H1 (cell line): Measurements from ENCODE around the gene EBF3. TPM values are rescaled to one million over a fixed set of nuclear protein-coding genes. Genes with fewer than 3 reads are reported as not detected.

Source experiments
- CTCF ChIA-PET: fragments of 300-600 bp; sonication (Branson Sonifier 250); formaldehyde crosslinking; loops from one replicate; lab custom pipeline; 2021; ENCODE audit not compliant: partially characterized antibody; lab: Charles Lee
- POLR2A ChIA-PET: fragments of 300-600 bp; sonication (Branson Sonifier 250); formaldehyde crosslinking; loops from one replicate; lab custom pipeline; 2021; ENCODE audit warnings: inconsistent platforms; ENCODE audit not compliant: partially characterized antibody; lab: Charles Lee
- DNase-seq, 2 experiments: peaks; one replicate each; pipeline versions ENCODE4 v3.0.0 to v3.0.0-alpha.2; 2010 to 2022; ENCODE audit warnings: low spot score in 2 of 2, low read depth in 1 of 2, mixed read lengths in 1 of 2
- FAIRE-seq: peaks from 2 replicates; lab custom pipeline; 2011; peaks lifted over from hg19 to GRCh38; lab: Jason Lieb, UNC
- H2AFZ ChIP-seq: 2 replicates; pipeline ENCODE4 v1.8.1; 2012; ENCODE audit warnings: low read length, inconsistent platforms
- H2AK5ac ChIP-seq: 2 replicates; pipeline ENCODE4 v1.6.1; 2013; ENCODE audit warnings: low read depth, low read length
- H2BK120ac ChIP-seq: replicated peaks from 2 replicates; pipeline ENCODE3; 2013; ENCODE audit warnings: low read depth, low read length, inconsistent platforms
- H2BK12ac ChIP-seq: 2 replicates; pipeline ENCODE4 v1.6.1; 2013; ENCODE audit warnings: low read depth, low read length
- H2BK15ac ChIP-seq: 2 replicates; pipeline ENCODE4 v1.6.1; 2013; ENCODE audit warnings: low read length
- H2BK20ac ChIP-seq: 2 replicates; pipeline ENCODE4 v1.6.1; 2013; ENCODE audit warnings: low read length
- H2BK5ac ChIP-seq: 2 replicates; pipeline ENCODE4 v1.6.1; 2013; ENCODE audit warnings: low read depth, low read length
- H3K14ac ChIP-seq: 2 replicates; pipeline ENCODE4 v1.6.1; 2013; ENCODE audit warnings: inconsistent platforms; ENCODE audit not compliant: insufficient read length
- H3K18ac ChIP-seq: 2 replicates; pipeline ENCODE4 v1.6.1; 2013; ENCODE audit warnings: low read length; ENCODE audit errors: extremely low read depth
- H3K23ac ChIP-seq: 2 replicates; pipeline ENCODE4 v1.6.1; 2013; ENCODE audit warnings: inconsistent platforms; ENCODE audit not compliant: insufficient read length
- H3K23me2 ChIP-seq: 2 replicates; pipeline ENCODE4 v1.6.1; 2013; ENCODE audit warnings: low read depth, low read length
- H3K27ac ChIP-seq: 2 replicates; pipeline ENCODE4 v1.6.1; 2011; ENCODE audit warnings: low read depth, low read length, inconsistent platforms
- H3K27me3 ChIP-seq, 4 experiments: replicated peaks in 1 of 4; 1 replicate in 1 of 4; 2 replicates in 3 of 4; pipeline versions ENCODE4 v1.6.1 to v1.8.1; 2011 to 2013; ENCODE audit warnings: low read length in 3 of 4, mild to moderate bottlenecking in 3 of 4, inconsistent platforms in 2 of 4, mixed read lengths in 2 of 4, moderate library complexity in 1 of 4; ENCODE audit not compliant: control insufficient read depth in 3 of 4, insufficient read depth in 3 of 4; ENCODE audit errors: extremely low read depth in 1 of 4
- H3K36me3 ChIP-seq, 4 experiments: 2 replicates each; pipeline versions ENCODE4 v1.6.1 to v1.8.1; 2011 to 2013; ENCODE audit warnings: mild to moderate bottlenecking in 4 of 4, low read length in 3 of 4, moderate library complexity in 2 of 4, control low read depth in 1 of 4, inconsistent platforms in 1 of 4; ENCODE audit not compliant: insufficient read depth in 4 of 4, control insufficient read depth in 2 of 4
- H3K4ac ChIP-seq: replicated peaks from 2 replicates; pipeline ENCODE3; 2013; ENCODE audit warnings: low read length, low read depth, mixed read lengths, inconsistent platforms; ENCODE audit not compliant: insufficient read length
- H3K4me1 ChIP-seq, 4 experiments: replicated peaks in 1 of 4; 1 replicate in 1 of 4; 2 replicates in 3 of 4; pipeline versions ENCODE4 v1.6.1 to v1.8.1; 2011 to 2013; ENCODE audit warnings: low read length in 3 of 4, inconsistent platforms in 2 of 4, mixed read lengths in 1 of 4; ENCODE audit not compliant: insufficient read depth in 4 of 4, control insufficient read depth in 3 of 4
- H3K4me2 ChIP-seq, 2 experiments: 2 replicates each; pipeline versions ENCODE4 v1.6.1 to v1.8.1; 2011 to 2013; ENCODE audit warnings: low read depth in 2 of 2, low read length in 2 of 2, control low read depth in 1 of 2, inconsistent platforms in 1 of 2, mild to moderate bottlenecking in 1 of 2; ENCODE audit not compliant: insufficient read depth in 1 of 2
- H3K4me3 ChIP-seq, 4 experiments: fragments of 200-600, 300-600 bp in 1 of 4; sonication (generic), shearing (Covaris generic), sonication (Bioruptor Twin) in 1 of 4; 2 replicates each; pipeline versions ENCODE4 v1.5.1 to v1.8.1; 2011 to 2016; ENCODE audit warnings: low read length in 4 of 4, low read depth in 3 of 4, control low read depth in 2 of 4, inconsistent platforms in 2 of 4, mild to moderate bottlenecking in 2 of 4, mixed read lengths in 1 of 4, moderate library complexity in 1 of 4; ENCODE audit not compliant: insufficient read depth in 2 of 4; ENCODE audit errors: extremely low read depth in 1 of 4
- H3K56ac ChIP-seq: replicated peaks from 2 replicates; pipeline ENCODE3; 2013; ENCODE audit warnings: low read depth, mild to moderate bottlenecking, mixed read lengths, low read length, inconsistent platforms; ENCODE audit not compliant: insufficient read length
- H3K79me1 ChIP-seq: 2 replicates; pipeline ENCODE4 v1.6.1; 2013; ENCODE audit warnings: low read depth, low read length, control low read depth
- H3K79me2 ChIP-seq, 2 experiments: 2 replicates each; pipeline versions ENCODE4 v1.6.1 to v1.8.1; 2012 to 2013; ENCODE audit warnings: low read length in 2 of 2, mild to moderate bottlenecking in 2 of 2, inconsistent platforms in 1 of 2; ENCODE audit not compliant: insufficient read depth in 2 of 2, control insufficient read depth in 1 of 2
- H3K9ac ChIP-seq, 4 experiments: replicated peaks in 1 of 4; 1 replicate in 1 of 4; 2 replicates in 3 of 4; pipeline versions ENCODE4 v1.6.1 to v1.8.1; 2011 to 2013; ENCODE audit warnings: low read depth in 3 of 4, low read length in 3 of 4, control low read depth in 2 of 4, mild to moderate bottlenecking in 2 of 4, moderate library complexity in 2 of 4, inconsistent platforms in 1 of 4; ENCODE audit errors: extremely low read depth in 1 of 4
- H3K9me3 ChIP-seq, 2 experiments: 2 replicates each; pipeline versions ENCODE4 v1.6.1 to v1.8.1; 2012 to 2013; ENCODE audit warnings: mild to moderate bottlenecking in 2 of 2, moderate library complexity in 2 of 2, control low read depth in 1 of 2, inconsistent platforms in 1 of 2, low read depth in 1 of 2, low read length in 1 of 2, mixed read lengths in 1 of 2; ENCODE audit not compliant: insufficient read depth in 2 of 2
- H4K20me1 ChIP-seq, 2 experiments: replicated peaks in 1 of 2; 2 replicates each; pipeline versions ENCODE3 to v1.8.1; 2011 to 2013; ENCODE audit warnings: inconsistent platforms in 2 of 2, low read length in 2 of 2, mild to moderate bottlenecking in 1 of 2; ENCODE audit not compliant: insufficient read depth in 2 of 2, control insufficient read depth in 1 of 2
- H4K5ac ChIP-seq: 2 replicates; pipeline ENCODE4 v1.6.1; 2013; ENCODE audit warnings: low read length, low read depth, mixed read lengths, inconsistent platforms; ENCODE audit not compliant: insufficient read length
- H4K8ac ChIP-seq: 2 replicates; pipeline ENCODE4 v1.8.0; 2013; ENCODE audit warnings: mild to moderate bottlenecking, moderate library complexity, low read length, inconsistent platforms; ENCODE audit not compliant: insufficient read depth; ENCODE audit errors: extremely low read depth
- H4K91ac ChIP-seq: replicated peaks from 2 replicates; pipeline ENCODE3; 2013; ENCODE audit warnings: low read length, mixed read lengths, inconsistent platforms; ENCODE audit not compliant: insufficient read length
- CBX8 ChIP-seq: fragments of 300-800, 300-1000 bp; sonication (generic); IDR thresholded peaks from 2 replicates; pipeline ENCODE4 v1.7.1; 2016; ENCODE audit warnings: low read depth, low read length, borderline replicate concordance
- CTBP2 ChIP-seq: IDR thresholded peaks from 2 replicates; pipeline ENCODE4 v1.7.0; 2011; ENCODE audit warnings: borderline replicate concordance, mild to moderate bottlenecking, moderate library complexity, mixed read lengths, low read length; ENCODE audit not compliant: insufficient read depth, insufficient read length
- HDAC6 ChIP-seq: IDR thresholded peaks from one replicate; pipeline ENCODE4 v1.7.1; 2012; ENCODE audit warnings: low read depth, mild to moderate bottlenecking, inconsistent platforms, low read length, moderate library complexity
- POLR2A ChIP-seq, 2 experiments: IDR thresholded peaks; 1 replicate in 1 of 2; 2 replicates in 1 of 2; pipeline ENCODE4 v1.6.1; 2011; ENCODE audit warnings: low read depth in 2 of 2, low read length in 2 of 2, mild to moderate bottlenecking in 2 of 2; ENCODE audit errors: control extremely low read depth in 1 of 2
- POLR2AphosphoS5 ChIP-seq: IDR thresholded peaks from 2 replicates; pipeline ENCODE4 v1.6.1; 2011; ENCODE audit warnings: low read depth, low read length
- SIN3A ChIP-seq, 2 experiments: IDR thresholded peaks in 1 of 2; conservative IDR thresholded peaks in 1 of 2; 2 replicates each; pipeline ENCODE4 v1.6.1; 2011 to 2012; ENCODE audit warnings: low read length in 2 of 2, improper control_type of control experiment in 1 of 2, low read depth in 1 of 2, mild to moderate bottlenecking in 1 of 2
- SIRT6 ChIP-seq: IDR thresholded peaks from one replicate; pipeline ENCODE4 v1.7.1; 2012; ENCODE audit warnings: low read length, inconsistent platforms
- SIX5 ChIP-seq: IDR thresholded peaks from 2 replicates; pipeline ENCODE4 v1.6.1; 2011; ENCODE audit warnings: mild to moderate bottlenecking, low read depth, low read length
- SP2 ChIP-seq: IDR thresholded peaks from 2 replicates; pipeline ENCODE4 v1.6.1; 2012; ENCODE audit warnings: mild to moderate bottlenecking, low read length, inconsistent platforms
- SP4 ChIP-seq: IDR thresholded peaks from 2 replicates; pipeline ENCODE4 v1.6.1; 2012; ENCODE audit warnings: low read length, inconsistent platforms
- SUZ12 ChIP-seq: fragments of 200-600 bp; sonication (generic); IDR thresholded peaks from 2 replicates; pipeline ENCODE4 v1.6.1; 2012; ENCODE audit warnings: mild to moderate bottlenecking, inconsistent platforms, low read length, moderate library complexity, mixed read lengths
- TAF7 ChIP-seq: optimal IDR thresholded peaks from 2 replicates; pipeline ENCODE3; 2011; ENCODE audit warnings: low read depth, mild to moderate bottlenecking, inconsistent platforms, low read length, moderate library complexity, borderline replicate concordance
- WGBS, 2 experiments: shearing (Covaris generic) in 1 of 2; methylation state at CpG; one replicate each; pipeline versions ENCODE4 v1.1.6 to v1.1.7; 2013 to 2015; ENCODE audit warnings: low lambda C conversion rate in 2 of 2, mixed read lengths in 2 of 2, inconsistent platforms in 1 of 2, low coverage in 1 of 2, missing lambda C conversion rate in 1 of 2; ENCODE audit not compliant: insufficient replicate concordance in 2 of 2, insufficient coverage in 1 of 2, insufficient read length in 1 of 2; ENCODE audit errors: extremely low coverage in 1 of 2, missing lambda C conversion rate in 1 of 2; 5-methylcytosine and 5-hydroxymethylcytosine counted together
- polyA plus RNA-seq, 7 experiments: library from polyadenylated mRNA; depleted of rRNA in 3 of 7; stranded (reverse) in 5 of 7; unstranded in 2 of 7; fragments of >200 nt in 5 of 7; fragments of 200-250 nt in 2 of 7; gene quantifications; 1 replicate in 5 of 7; 2 replicates in 1 of 7; 4 replicates in 1 of 7; pipeline versions ENCODE4 v1.2.1 to v1.2.3, GENCODE V29; 2011 to 2013; ENCODE audit warnings: missing spikeins in 2 of 7, mixed read lengths in 2 of 7
- total RNA-seq: library from RNA; stranded (reverse); fragmentation: NEBNext Ultra II Directional; extraction: Animal tissue kit (Norgen Biotek cat#: 25700); gene quantifications from 2 replicates; pipeline ENCODE4 v1.2.1, GENCODE V29; 2021
- TF ChIP-seq, protein P1 (sequence below): IDR thresholded peaks from 2 replicates; pipeline ENCODE4 v1.6.1; 2012; ENCODE audit warnings: inconsistent platforms
- TF ChIP-seq, protein P2 (sequence below): IDR thresholded peaks from 2 replicates; pipeline ENCODE4 v1.6.1; 2011; ENCODE audit warnings: low read length, improper control_type of control experiment

The EBF3 gene
- total and polyA plus RNA-seq, 2 of the 8 experiments (the other 6 are each of a cell fraction or from before 2014, with no cell fraction given): 0.08 to 0.26 TPM

- Histone ChIP-seq H3K23me2 (no peaks in the 10 kb centered on the region), H3K79me1 (no peaks in the 10 kb centered on the region), H4K5ac (no peak overlapping the region), H3K23ac (no peak overlapping the region), H2BK120ac (no peak overlapping the region), H3K4ac (no peak overlapping the region), H3K14ac (no peak overlapping the region), H3K4me3 (no peak overlapping the region), H3K4me1 (peaks cover 2 to 17% (median 4%) of the 10 kb centered on the region in 4 experiments), H3K9me3 (no peaks in the 10 kb centered on the region), H2AFZ (no peak overlapping the region), H3K79me2 (no peaks in the 10 kb centered on the region), H3K18ac (no peak overlapping the region), H4K8ac (no peak overlapping the region), H2BK20ac (no peak overlapping the region), H3K36me3 (no peaks in the 10 kb centered on the region), H3K56ac (no peak overlapping the region), H4K91ac (no peak overlapping the region), H2BK12ac (no peak overlapping the region), H3K27ac (no peak overlapping the region), H3K9ac (no peak overlapping the region), H3K4me2 (no peak overlapping the region), H2BK15ac (no peak overlapping the region), H4K20me1 (no peaks in the 10 kb centered on the region), H2AK5ac (no peak overlapping the region), H3K27me3 (peaks cover 0 to under 1% (median 0%) of the 10 kb centered on the region in 4 experiments; a peak in 2 of 7 replicates), H2BK5ac (no peak overlapping the region)
- POLR2A ChIA-PET: no interaction called here
- DNase-seq (no peak), FAIRE-seq (no peak)
- WGBS, 2 experiments: 82% methylated on average over 13 of the region's 13 CpGs; no CpG with 5 or more reads in 1 of the 2 experiments
- CTCF ChIA-PET: interaction anchor here (0.6 to 16.4 kb wide), 11 partner anchors 10 to 1749 kb away, joined by 3 to 131 read pairs (median 3); no protein-coding TSS in a partner anchor
- TF ChIP-seq SP4 (no peak), SIX5 (no peak), CTBP2 (no peak), POLR2AphosphoS5 (no peak), CBX8 (no peak), TAF7 (no peak), SP2 (no peak), SIN3A (conservative IDR thresholded peaks at IDR 0.05 in 1 of 2, IDR thresholded peaks at IDR 0.05 in 1 of 2; ENCODE audit: low read depth in 1 of 2, low read length in 2 of 2) (no peak), POLR2A (IDR thresholded peaks at IDR 0.05; ENCODE audit: control extremely low read depth in 1 of 2, low read depth in 2 of 2, low read length in 2 of 2) (no peak), SUZ12 (no peak), HDAC6 (no peak), SIRT6 (no peak)
- TF ChIP-seq, protein P1, sequence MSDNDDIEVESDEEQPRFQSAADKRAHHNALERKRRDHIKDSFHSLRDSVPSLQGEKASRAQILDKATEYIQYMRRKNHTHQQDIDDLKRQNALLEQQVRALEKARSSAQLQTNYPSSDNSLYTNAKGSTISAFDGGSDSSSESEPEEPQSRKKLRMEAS: no peak
- TF ChIP-seq, protein P2, sequence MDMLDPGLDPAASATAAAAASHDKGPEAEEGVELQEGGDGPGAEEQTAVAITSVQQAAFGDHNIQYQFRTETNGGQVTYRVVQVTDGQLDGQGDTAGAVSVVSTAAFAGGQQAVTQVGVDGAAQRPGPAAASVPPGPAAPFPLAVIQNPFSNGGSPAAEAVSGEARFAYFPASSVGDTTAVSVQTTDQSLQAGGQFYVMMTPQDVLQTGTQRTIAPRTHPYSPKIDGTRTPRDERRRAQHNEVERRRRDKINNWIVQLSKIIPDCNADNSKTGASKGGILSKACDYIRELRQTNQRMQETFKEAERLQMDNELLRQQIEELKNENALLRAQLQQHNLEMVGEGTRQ: no peak
Measured at GRCh38 chr10:129891806-129892205, 72.3 kb downstream of the EBF3 start.
